GM19328 (cell line): ENCODE measurements around the gene IARS1.

Experiments used
- ATAC-seq: cut with Tn5 transposase; IDR thresholded peaks from one replicate; pipeline ENCODE4 v1.9.1; 2021; ENCODE audit warnings: mild to moderate bottlenecking, moderate library complexity; ENCODE audit not compliant: unreplicated experiment

IARS1 gene

GRCh38 chr9:92295827-92296258, 2.3 kb upstream of the IARS1 start:
- no peak for ATAC-seq

GRCh38 chr9:92295240-92295790, 1.8 kb upstream of the IARS1 start:
- no peak for ATAC-seq

GRCh38 chr9:92294297-92294676, 790 bp upstream of the IARS1 start:
- ATAC-seq, result no peak

GRCh38 chr9:92293075-92293354, 482 bp downstream of the IARS1 start:
- no peak for ATAC-seq

GRCh38 chr9:92292338-92293074, 991 bp downstream of the IARS1 start:
- no peak for ATAC-seq

GRCh38 chr9:92291577-92291976, 1.9 kb downstream of the IARS1 start:
- ATAC-seq, result no peak

- ATAC-seq, result no peak
Observed at GRCh38 chr9:92290785-92291429, 2.6 kb downstream of the IARS1 start.

GRCh38 chr9:92289708-92290390, 3.6 kb downstream of the IARS1 start:
- no peak for ATAC-seq

- ATAC-seq, result no peak
Observed at GRCh38 chr9:92279302-92279701, 14.2 kb downstream of the IARS1 start.

GRCh38 chr9:92278110-92278509, 15.4 kb downstream of the IARS1 start:
- ATAC-seq, result no peak

GRCh38 chr9:92276331-92277032, 17.0 kb downstream of the IARS1 start:
- ATAC-seq, result no peak

- ATAC-seq, result no peak
Observed at GRCh38 chr9:92275541-92275940, 18.0 kb downstream of the IARS1 start.

- no peak for ATAC-seq
Observed at GRCh38 chr9:92270511-92270910, 23.0 kb downstream of the IARS1 start.

- no peak for ATAC-seq
Observed at GRCh38 chr9:92266486-92266885, 27.0 kb downstream of the IARS1 start.

- no peak for ATAC-seq
Observed at GRCh38 chr9:92265154-92265553, 28.3 kb downstream of the IARS1 start.

- no peak for ATAC-seq
Observed at GRCh38 chr9:92263131-92263530, 30.4 kb downstream of the IARS1 start.

- ATAC-seq, result no peak
Observed at GRCh38 chr9:92257327-92257726, 36.2 kb downstream of the IARS1 start.

- no peak for ATAC-seq
Observed at GRCh38 chr9:92254381-92255337, 38.8 kb downstream of the IARS1 start.

GRCh38 chr9:92253656-92254055, 39.8 kb downstream of the IARS1 start:
- ATAC-seq, result no peak

- no peak for ATAC-seq
Observed at GRCh38 chr9:92247981-92248380, 45.5 kb downstream of the IARS1 start.
